ENCODE results near the gene GPRC5D. TPM values are rescaled to one million over a fixed set of nuclear protein-coding genes. Genes with fewer than 3 reads are reported as not detected.
A peak's percentile ranks its signal among the peaks of the same experiment; 100 is the strongest.

The GPRC5D gene
- polyA plus RNA-seq, 1 of the 3 experiments (the other 2 are of a cell fraction): not detected

GRCh38 chr12:12975322-12976077, 23.5 kb upstream of the GPRC5D start:
- peak overlapping the region; percentile 3; the same call in 1 of the 2 replicates for H3K4me2 ChIP-seq
- H3K9me3 ChIP-seq: no peaks in the 10 kb centered on the region
- H3F3A ChIP-seq (replicated peaks; ENCODE audit: insufficient read depth): peaks cover 37% of the 10 kb centered on the region
- H3K4me1 ChIP-seq (ENCODE audit: control insufficient read depth in 1 of 2, insufficient read depth in 2 of 2, low read depth in 1 of 2, low read length in 1 of 2): peaks cover 2 to 17% of the 10 kb centered on the region in 2 experiments; a peak in 3 of 4 replicates
- H3K9me2 ChIP-seq: no peaks in the 10 kb centered on the region
- no peaks in the 10 kb centered on the region for H3K27me3 ChIP-seq (ENCODE audit: insufficient read depth)
- H3K9ac ChIP-seq: peak overlapping the region; percentile 8; the same call in 1 of the 2 replicates
- 89% methylated on average over 14 of the region's 14 CpGs for WGBS (ENCODE audit: low lambda C conversion rate)
- H4K20me1 ChIP-seq (ENCODE audit: insufficient read depth): no peaks in the 10 kb centered on the region
- ChIA-PET POLR2A (no interaction called here), CTCF (interaction anchor here (0.6 to 1.2 kb wide), 4 partner anchors 8 to 59 kb away, joined by 3 to 6 read pairs (median 4); no protein-coding TSS in a partner anchor)
- no peak overlapping the region for H3K4me3 ChIP-seq (ENCODE audit: low read depth in 2 of 2, low read length in 1 of 2)
- TF ChIP-seq FOXJ3 (CRISPR knock-in tag; IDR thresholded peaks at IDR 0.05) (no peak), FOSL2 (IDR thresholded peaks at IDR 0.05; ENCODE audit: borderline replicate concordance, low read depth) (no peak), GATA2 (CRISPR knock-in tag; IDR thresholded peaks at IDR 0.05) (no peak), EP300 (IDR thresholded peaks at IDR 0.05; ENCODE audit: borderline replicate concordance in 1 of 2, low read depth in 1 of 2, low read length in 1 of 2) (no peak), MXI1 (IDR thresholded peaks at IDR 0.05; ENCODE audit: low read depth, low read length) (no peak), NFIC (IDR thresholded peaks at IDR 0.05; ENCODE audit: borderline replicate concordance) (no peak), ELF1 (IDR thresholded peaks at IDR 0.05) (no peak), TEAD4 (IDR thresholded peaks at IDR 0.05; ENCODE audit: borderline replicate concordance, insufficient read depth) (no peak), GABPA (IDR thresholded peaks at IDR 0.05; ENCODE audit: low read depth) (no peak), REST (IDR thresholded peaks at IDR 0.05; ENCODE audit: low read depth, low read length) (no peak), RFX5 (IDR thresholded peaks at IDR 0.05; ENCODE audit: low read length) (no peak), RAD21 (IDR thresholded peaks at IDR 0.05; ENCODE audit: low read length) (peak; percentile 47), EZH2phosphoT487 (IDR thresholded peaks at IDR 0.05; ENCODE audit: borderline replicate concordance, low read depth) (no peak), PBX3 (IDR thresholded peaks at IDR 0.05) (no peak), SMC3 (IDR thresholded peaks at IDR 0.05; ENCODE audit: low read depth, low read length) (0 out of 2 replicates have a peak, but pooled peaks have one; percentile 22), ZBTB33 (IDR thresholded peaks at IDR 0.05; ENCODE audit: borderline replicate concordance, low read depth) (no peak), MEF2A (IDR thresholded peaks at IDR 0.05; ENCODE audit: borderline replicate concordance, low read depth) (no peak), USF1 (IDR thresholded peaks at IDR 0.05; ENCODE audit: borderline replicate concordance, low read depth) (no peak)
- TF ChIP-seq, protein P1, sequence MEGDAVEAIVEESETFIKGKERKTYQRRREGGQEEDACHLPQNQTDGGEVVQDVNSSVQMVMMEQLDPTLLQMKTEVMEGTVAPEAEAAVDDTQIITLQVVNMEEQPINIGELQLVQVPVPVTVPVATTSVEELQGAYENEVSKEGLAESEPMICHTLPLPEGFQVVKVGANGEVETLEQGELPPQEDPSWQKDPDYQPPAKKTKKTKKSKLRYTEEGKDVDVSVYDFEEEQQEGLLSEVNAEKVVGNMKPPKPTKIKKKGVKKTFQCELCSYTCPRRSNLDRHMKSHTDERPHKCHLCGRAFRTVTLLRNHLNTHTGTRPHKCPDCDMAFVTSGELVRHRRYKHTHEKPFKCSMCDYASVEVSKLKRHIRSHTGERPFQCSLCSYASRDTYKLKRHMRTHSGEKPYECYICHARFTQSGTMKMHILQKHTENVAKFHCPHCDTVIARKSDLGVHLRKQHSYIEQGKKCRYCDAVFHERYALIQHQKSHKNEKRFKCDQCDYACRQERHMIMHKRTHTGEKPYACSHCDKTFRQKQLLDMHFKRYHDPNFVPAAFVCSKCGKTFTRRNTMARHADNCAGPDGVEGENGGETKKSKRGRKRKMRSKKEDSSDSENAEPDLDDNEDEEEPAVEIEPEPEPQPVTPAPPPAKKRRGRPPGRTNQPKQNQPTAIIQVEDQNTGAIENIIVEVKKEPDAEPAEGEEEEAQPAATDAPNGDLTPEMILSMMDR (IDR thresholded peaks at IDR 0.05): peak; percentile 41
- H3K36me3 ChIP-seq (replicated peaks in 1 of 2; ENCODE audit: control insufficient read depth in 1 of 2, insufficient read depth in 2 of 2, low read length in 1 of 2): peaks cover 35 to 38% of the 10 kb centered on the region in 2 experiments
- DNase-seq: peak; percentile 12
- H3K79me2 ChIP-seq (ENCODE audit: insufficient read depth): peaks cover 4% of the 10 kb centered on the region; the same call in 1 of the 2 replicates
- H2AFZ ChIP-seq (ENCODE audit: low read depth): no peak overlapping the region
- H3K27ac ChIP-seq (ENCODE audit: low read depth in 2 of 2, low read length in 1 of 2): peak overlapping the region in 1 of 2 experiments; percentile 82; a peak in 3 of 4 replicates

Measured in SK-N-SH (cell line).